Activated CD8-positive, alpha-beta T cell treated with anti-CD3 and anti-CD28 coated beads for 36 hours (primary cell): ENCODE measurements around the gene SCOC. TPM values are rescaled to one million over a fixed set of nuclear protein-coding genes. Genes with fewer than 3 reads are reported as not detected.
A peak's percentile ranks its signal among the peaks of the same experiment; 100 is the strongest.

Experiments
- ATAC-seq: fragments of 200-7000 bp; cut with Tn5 transposase; one replicate; pipeline ENCODE4 v1.10.0; 2021; ENCODE audit warnings: mild to moderate bottlenecking, moderate library complexity
- CTCF ChIA-PET: fragments of 350-600 bp; sonication (Branson Sonifier 250); formaldehyde crosslinking; loops from one replicate; lab custom pipeline; 2021; ENCODE audit warnings: antibody characterized with exemption; lab: Charles Lee
- POLR2A ChIA-PET: fragments of 350-600 bp; sonication (Branson Sonifier 250); formaldehyde crosslinking; loops from one replicate; lab custom pipeline; 2021; ENCODE audit warnings: antibody characterized with exemption; lab: Charles Lee
- DNase-seq: peaks from one replicate; pipeline ENCODE4 v3.0.0-alpha.2; 2020
- H3K27ac Mint-ChIP-seq: one replicate; pipeline ENCODE4 v1.8.0; 2021; ENCODE audit warnings: mild to moderate bottlenecking, mixed read lengths
- H3K27me3 Mint-ChIP-seq: one replicate; pipeline ENCODE4 v1.8.0; 2021; ENCODE audit warnings: mixed read lengths
- H3K36me3 Mint-ChIP-seq: one replicate; pipeline ENCODE4 v1.8.0; 2021; ENCODE audit warnings: low read depth, mixed read lengths
- H3K4me1 Mint-ChIP-seq: one replicate; pipeline ENCODE4 v1.8.0; 2021; ENCODE audit warnings: low read depth, mixed read lengths
- H3K4me3 Mint-ChIP-seq: one replicate; pipeline ENCODE4 v1.8.0; 2021; ENCODE audit warnings: mild to moderate bottlenecking, moderate library complexity, mixed read lengths
- H3K9me3 Mint-ChIP-seq: one replicate; pipeline ENCODE4 v1.8.0; 2021; ENCODE audit warnings: mixed read lengths
- CTCF ChIP-seq: fragments of 200-600 bp; IDR thresholded peaks from one replicate; pipeline ENCODE4 v1.8.0; 2022; ENCODE audit warnings: antibody characterized with exemption, mild to moderate bottlenecking
- intact Hi-C: fragments of 100-400 bp; cut with micrococcal nuclease; formaldehyde crosslinking; loops from one replicate; pipeline ENCODE4 v1.10.0; 2022
- total RNA-seq, 2 experiments: library from RNA; stranded (reverse); gene quantifications; one replicate each; pipeline ENCODE4 v1.2.3, GENCODE V29; 2021

Gene SCOC
- total RNA-seq, 2 experiments from 2014 or later = 44.6 to 44.7 TPM

- Mint-ChIP-seq H3K36me3 (no peaks in the 10 kb centered on the region), H3K27ac (no peak overlapping the region), H3K9me3 (no peaks in the 10 kb centered on the region), H3K4me3 (no peak overlapping the region), H3K27me3 (no peaks in the 10 kb centered on the region), H3K4me1 (no peaks in the 10 kb centered on the region)
- DNase-seq = no peak
- intact Hi-C loops = loop anchor here (5.0 kb wide), 1 partner anchor 249 kb away; no protein-coding TSS in a partner anchor
- TF ChIP-seq CTCF = no peak
- CTCF ChIA-PET = interaction anchor here (1.1 to 2.9 kb wide), 3 partner anchors 9 to 246 kb away, joined by 3 to 13 read pairs (median 5); partner anchors contain the start of gene SCOC
- ATAC-seq = no peak
- POLR2A ChIA-PET = no interaction called here
Observed at GRCh38 chr4:140363558-140363957, 9.9 kb upstream of the SCOC start.

- ATAC-seq (no peak), DNase-seq (no peak)
- H3K36me3 Mint-ChIP-seq = no peaks in the 10 kb centered on the region
- POLR2A ChIA-PET = no interaction called here
- no peaks in the 10 kb centered on the region for H3K9me3 Mint-ChIP-seq
- intact Hi-C loops = no loop called here
- CTCF ChIA-PET = interaction anchor here (0.7 to 3.0 kb wide), 6 partner anchors 8 to 242 kb away, joined by 3 to 23 read pairs (median 4); partner anchors contain the start of genes CLGN and ELMOD2
- no peaks in the 10 kb centered on the region for H3K27me3 Mint-ChIP-seq
- no peak for TF ChIP-seq CTCF
- peaks cover 7% of the 10 kb centered on the region for H3K4me1 Mint-ChIP-seq
- no peak overlapping the region for H3K27ac Mint-ChIP-seq
- H3K4me3 Mint-ChIP-seq = no peak overlapping the region
Observed at GRCh38 chr4:140367738-140368137, 5.7 kb upstream of the SCOC start.

GRCh38 chr4:140368686-140369085 lies 4.8 kb upstream of the SCOC start:
- Mint-ChIP-seq H3K27me3 (no peaks in the 10 kb centered on the region), H3K27ac (no peak overlapping the region), H3K9me3 (no peaks in the 10 kb centered on the region), H3K4me1 (peaks cover 7% of the 10 kb centered on the region), H3K4me3 (no peak overlapping the region), H3K36me3 (no peaks in the 10 kb centered on the region)
- TF ChIP-seq CTCF = no peak
- DNase-seq = no peak
- POLR2A ChIA-PET = no interaction called here
- no peak for ATAC-seq
- CTCF ChIA-PET = interaction anchor here (1.5 to 3.0 kb wide), 4 partner anchors 9 to 241 kb away, joined by 3 to 23 read pairs (median 6); partner anchors contain the start of gene CLGN
- intact Hi-C loops = no loop called here

GRCh38 chr4:140372751-140373327 lies 607 bp upstream of the SCOC start:
- Mint-ChIP-seq H3K9me3 (no peaks in the 10 kb centered on the region), H3K4me3 (no peak overlapping the region), H3K27ac (no peak overlapping the region), H3K36me3 (peaks cover 2% of the 10 kb centered on the region), H3K4me1 (peaks cover 39% of the 10 kb centered on the region), H3K27me3 (no peaks in the 10 kb centered on the region)
- POLR2A ChIA-PET = interaction anchor here (1.1 to 2.1 kb wide), 2 partner anchors 10 to 11 kb away, joined by 4 to 6 read pairs; no protein-coding TSS in a partner anchor
- TF ChIP-seq CTCF = peak; percentile 55
- intact Hi-C loops = no loop called here
- CTCF ChIA-PET = interaction anchor here (0.7 to 6.2 kb wide), 12 partner anchors 9 to 715 kb away, joined by 3 to 64 read pairs (median 4); partner anchors contain the start of genes CLGN and ELMOD2
- DNase-seq = peak; percentile 58
- ATAC-seq = peak; percentile 62

- CTCF ChIA-PET = interaction anchor here (1.0 to 6.2 kb wide), 7 partner anchors 10 to 716 kb away, joined by 3 to 64 read pairs (median 8); partner anchors contain the start of genes CLGN and ELMOD2
- Mint-ChIP-seq H3K27me3 (no peaks in the 10 kb centered on the region), H3K9me3 (no peaks in the 10 kb centered on the region), H3K27ac (peak overlapping the region; percentile 67), H3K4me3 (no peak overlapping the region), H3K4me1 (peaks cover 39% of the 10 kb centered on the region), H3K36me3 (peaks cover 2% of the 10 kb centered on the region)
- POLR2A ChIA-PET = interaction anchor here (2.1 kb wide), 1 partner anchor 10 kb away, joined by 6 read pairs; no protein-coding TSS in a partner anchor
- DNase-seq (no peak), ATAC-seq (no peak)
- TF ChIP-seq CTCF = no peak
- intact Hi-C loops = no loop called here
Observed at GRCh38 chr4:140374130-140374477, 658 bp downstream of the SCOC start.
